Activated CD8-positive, alpha-beta memory T cell treated with anti-CD3 and anti-CD28 coated beads, Interleukin-2, amount 50 U/mL, for 4 hours (primary cell): ENCODE measurements around the gene TERT.
"Not testable (repeated sequence)": the region's sequence is repeated elsewhere in the genome, so short reads cannot be mapped to it uniquely, and the experiment has no call there.

Experiments used
- DNase-seq: peaks from one replicate; pipeline ENCODE4 v3.0.0-alpha.2; 2020

The TERT gene

GRCh38 chr5:1330847-1331831, 36.3 kb upstream of the TERT start:
- no peak for DNase-seq

GRCh38 chr5:1330146-1330846, 35.4 kb upstream of the TERT start:
- peak; percentile 6 for DNase-seq

GRCh38 chr5:1329111-1329579, 34.3 kb upstream of the TERT start:
- peak; percentile 8 for DNase-seq

GRCh38 chr5:1328237-1329110, 33.6 kb upstream of the TERT start:
- not testable (repeated sequence) for DNase-seq

- not testable (repeated sequence) for DNase-seq
These were observed 32.3 kb upstream of the TERT start for GRCh38 chr5:1326901-1327756.

GRCh38 chr5:1326532-1326875, 31.6 kb upstream of the TERT start:
- DNase-seq = not testable (repeated sequence)

GRCh38 chr5:1325870-1326531, 31.1 kb upstream of the TERT start:
- DNase-seq = peak; percentile 12

- peak; percentile 9 for DNase-seq
These were observed 30.4 kb upstream of the TERT start for GRCh38 chr5:1325191-1325741.

GRCh38 chr5:1324719-1325190, 29.9 kb upstream of the TERT start:
- DNase-seq = peak; percentile 6

- no peak for DNase-seq
These were observed 29.4 kb upstream of the TERT start for GRCh38 chr5:1324301-1324700.

- DNase-seq = no peak
These were observed 28.9 kb upstream of the TERT start for GRCh38 chr5:1323803-1324173.

GRCh38 chr5:1322955-1323802, 28.3 kb upstream of the TERT start:
- DNase-seq = peak; percentile 9

- peak; percentile 7 for DNase-seq
These were observed 27.4 kb upstream of the TERT start for GRCh38 chr5:1322036-1322900.

- no peak for DNase-seq
These were observed 26.7 kb upstream of the TERT start for GRCh38 chr5:1321576-1321975.

- DNase-seq = peak; percentile 10
These were observed 25.8 kb upstream of the TERT start for GRCh38 chr5:1320436-1321344.

- peak; percentile 12 for DNase-seq
These were observed 24.8 kb upstream of the TERT start for GRCh38 chr5:1319436-1320256.
